ACC112 (cell line): Measurements from ENCODE around the gene KCNN3.

Experiments
- H2AFZ ChIP-seq: fragments of 200-600 bp; sonication (generic); one replicate; pipeline ENCODE4 v1.6.0; 2017; ENCODE audit warnings: antibody characterized with exemption, low read length; ENCODE audit not compliant: unreplicated experiment
- H3K27ac ChIP-seq: fragments of 200-600 bp; sonication (generic); 2 replicates; pipeline ENCODE4 v1.5.1; 2014; ENCODE audit warnings: low read depth, mild to moderate bottlenecking, antibody characterized with exemption, low read length, moderate library complexity
- H3K27me3 ChIP-seq: fragments of 200-600 bp; sonication (generic); 2 replicates; pipeline ENCODE4 v1.6.1; 2014; ENCODE audit warnings: mild to moderate bottlenecking, antibody characterized with exemption, low read length, moderate library complexity, mixed read lengths; ENCODE audit not compliant: insufficient read depth
- H3K36me3 ChIP-seq: fragments of 200-600 bp; sonication (generic); 2 replicates; pipeline ENCODE4 v1.6.1; 2016; ENCODE audit warnings: mild to moderate bottlenecking, antibody characterized with exemption, low read length, moderate library complexity, mixed read lengths; ENCODE audit not compliant: insufficient read depth
- H3K4me1 ChIP-seq: fragments of 200-600 bp; sonication (generic); one replicate; pipeline ENCODE4 v1.6.1; 2016; ENCODE audit warnings: low read length, mixed read lengths; ENCODE audit not compliant: insufficient read depth, unreplicated experiment, control insufficient read depth
- H3K4me3 ChIP-seq: fragments of 200-600 bp; sonication (generic); 2 replicates; pipeline ENCODE4 v1.5.1; 2014; ENCODE audit warnings: mild to moderate bottlenecking, low read depth, low read length
- H3K79me2 ChIP-seq: fragments of 200-600 bp; sonication (generic); one replicate; pipeline ENCODE4 v1.6.0; 2016; ENCODE audit warnings: low read length; ENCODE audit not compliant: control insufficient read depth, unreplicated experiment, insufficient read depth

The KCNN3 gene

DNA sequence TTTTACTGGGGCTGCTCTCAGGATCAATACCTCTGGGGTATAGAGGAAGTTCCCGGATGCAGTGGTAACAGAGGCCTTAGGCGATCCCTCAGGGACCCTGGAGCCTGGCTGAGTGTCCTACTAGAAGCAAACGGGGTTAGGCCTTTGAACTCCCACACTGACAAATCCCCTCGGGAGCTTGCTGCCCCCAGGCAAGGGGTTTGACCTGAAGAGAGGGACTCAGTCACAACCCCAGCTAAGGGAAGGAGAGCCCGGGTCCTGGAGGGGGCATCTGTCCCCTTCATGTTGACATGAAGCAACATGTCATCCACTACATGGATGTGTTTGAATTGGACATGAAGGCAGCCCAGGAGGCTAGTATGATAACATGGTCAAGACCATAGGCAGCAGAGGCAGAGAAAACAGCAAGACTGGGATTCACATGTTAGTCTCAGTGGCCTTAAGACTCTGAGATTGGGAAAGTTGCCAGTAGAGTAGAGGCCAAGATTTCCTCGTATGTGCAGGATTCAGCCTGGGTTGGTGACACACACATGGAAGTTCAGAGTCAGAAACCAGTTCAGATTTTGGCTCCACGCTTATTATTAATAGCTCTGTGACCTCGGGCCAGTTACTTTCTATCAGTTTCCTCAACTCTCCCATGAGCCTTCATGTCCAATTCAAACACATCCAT lies 101.5 kb downstream of the KCNN3 start:
- Histone ChIP-seq H3K27me3 (peaks cover 22% of the 10 kb centered on the region), H2AFZ (no peak overlapping the region), H3K79me2 (no peaks in the 10 kb centered on the region), H3K27ac (no peak overlapping the region), H3K4me1 (peaks cover 3% of the 10 kb centered on the region), H3K36me3 (no peaks in the 10 kb centered on the region), H3K4me3 (no peak overlapping the region)

DNA sequence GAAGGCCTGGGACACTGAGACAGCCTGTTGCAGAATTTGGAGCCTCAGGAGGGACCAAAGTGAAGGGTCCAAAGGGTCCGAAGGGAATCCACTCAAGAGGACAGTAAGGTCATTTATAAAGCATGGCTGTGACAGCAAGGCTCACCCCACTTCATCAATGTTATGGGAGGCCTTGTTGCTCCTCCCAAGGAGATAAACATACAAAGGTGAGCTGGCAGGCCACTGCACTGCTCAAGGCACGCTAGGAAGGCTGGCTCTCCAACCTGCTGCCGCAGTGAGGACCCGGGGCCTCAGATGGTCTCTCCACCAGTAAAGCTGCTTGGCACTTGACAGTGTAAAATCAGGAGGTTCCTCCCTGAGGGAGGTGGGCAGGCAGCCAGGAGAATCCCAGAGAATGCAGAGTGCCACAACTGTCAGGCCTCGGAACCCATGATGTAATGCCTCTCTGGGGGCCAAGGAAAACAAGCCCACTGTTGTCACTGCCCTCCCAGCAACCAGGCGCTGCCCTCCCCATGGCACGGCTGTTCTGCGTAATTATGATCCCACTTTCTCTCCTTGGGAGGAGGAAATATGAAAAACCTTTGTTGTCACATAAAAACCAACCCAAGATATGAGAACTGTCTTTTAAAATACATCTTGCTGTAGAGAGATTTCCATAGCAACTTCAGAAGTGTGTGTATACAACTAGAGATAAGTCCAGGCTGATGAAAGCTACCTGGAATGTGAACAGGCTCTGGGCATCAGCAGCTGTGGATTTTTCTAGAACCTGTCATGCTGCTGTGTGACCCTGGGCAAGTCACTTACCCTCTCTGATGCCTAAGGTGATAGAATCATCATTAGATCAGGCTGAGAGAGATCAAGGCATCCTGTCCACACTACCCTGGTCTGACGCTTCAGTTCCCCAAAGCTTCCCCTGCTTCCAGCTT lies 102.5 kb downstream of the KCNN3 start:
- no peak overlapping the region for H2AFZ ChIP-seq
- H3K36me3 ChIP-seq: no peaks in the 10 kb centered on the region
- peaks cover 32% of the 10 kb centered on the region for H3K27me3 ChIP-seq
- no peak overlapping the region for H3K4me3 ChIP-seq
- no peaks in the 10 kb centered on the region for H3K79me2 ChIP-seq
- H3K27ac ChIP-seq: no peak overlapping the region
- peaks cover 3% of the 10 kb centered on the region for H3K4me1 ChIP-seq

DNA sequence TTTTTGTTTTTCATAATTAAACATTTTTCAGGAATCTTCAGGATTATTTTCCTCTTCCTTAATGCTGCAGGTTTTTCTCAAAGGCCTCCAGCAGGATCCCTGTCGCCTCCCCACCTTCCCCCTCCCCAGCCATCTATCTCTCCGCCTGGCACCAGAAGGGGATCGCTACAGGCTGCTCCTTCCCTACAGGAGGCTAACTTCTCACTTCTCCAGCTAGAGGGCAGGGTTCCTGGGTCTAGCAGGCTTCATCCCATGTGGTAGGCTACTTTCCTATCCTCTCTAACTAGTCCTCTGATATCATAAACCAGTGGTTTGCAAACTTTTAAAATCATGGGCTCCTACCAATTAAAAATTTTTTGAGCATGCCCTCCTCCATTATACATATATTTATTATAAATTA lies 104.1 kb downstream of the KCNN3 start:
- Histone ChIP-seq H2AFZ (no peak overlapping the region), H3K27me3 (peaks cover 44% of the 10 kb centered on the region), H3K4me1 (peaks cover 3% of the 10 kb centered on the region), H3K79me2 (no peaks in the 10 kb centered on the region), H3K27ac (no peak overlapping the region), H3K4me3 (no peak overlapping the region), H3K36me3 (no peaks in the 10 kb centered on the region)

DNA sequence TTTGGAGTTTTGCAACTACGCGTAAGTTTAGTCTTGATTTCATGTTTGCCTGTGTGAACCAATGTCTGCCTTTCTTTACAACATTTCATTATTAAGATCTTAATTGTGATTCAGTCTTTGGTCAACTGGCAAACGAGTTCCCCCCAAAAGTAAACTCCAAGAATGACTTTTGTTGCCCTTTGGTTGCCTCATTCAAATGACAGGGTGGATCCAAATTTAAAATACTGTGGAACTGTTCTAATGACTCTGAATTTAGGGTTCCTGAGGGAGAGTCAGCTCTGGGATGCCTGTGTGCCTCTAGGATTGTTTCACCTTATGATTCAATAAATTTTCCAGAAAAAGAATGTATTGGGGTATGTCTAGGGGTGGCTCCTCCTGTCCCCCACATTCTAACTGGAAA lies 105.3 kb downstream of the KCNN3 start:
- H3K27ac ChIP-seq: no peak overlapping the region
- H3K4me1 ChIP-seq: peaks cover 3% of the 10 kb centered on the region
- H2AFZ ChIP-seq: no peak overlapping the region
- H3K79me2 ChIP-seq: no peaks in the 10 kb centered on the region
- no peaks in the 10 kb centered on the region for H3K36me3 ChIP-seq
- no peak overlapping the region for H3K4me3 ChIP-seq
- H3K27me3 ChIP-seq: peaks cover 56% of the 10 kb centered on the region

GRCh38 chr1:154764181-154764580 lies 105.9 kb downstream of the KCNN3 start:
- no peaks in the 10 kb centered on the region for H3K79me2 ChIP-seq
- H3K27me3 ChIP-seq: peaks cover 61% of the 10 kb centered on the region
- H3K27ac ChIP-seq: no peak overlapping the region
- H3K4me3 ChIP-seq: no peak overlapping the region
- H3K4me1 ChIP-seq: peaks cover 3% of the 10 kb centered on the region
- H2AFZ ChIP-seq: no peak overlapping the region
- no peaks in the 10 kb centered on the region for H3K36me3 ChIP-seq

- Histone ChIP-seq H3K27ac (no peak overlapping the region), H3K27me3 (peaks cover 61% of the 10 kb centered on the region), H3K4me3 (peak overlapping the region; percentile 61; the same call in 1 of the 2 replicates), H3K79me2 (no peaks in the 10 kb centered on the region), H3K36me3 (no peaks in the 10 kb centered on the region), H2AFZ (no peak overlapping the region), H3K4me1 (no peaks in the 10 kb centered on the region)
These were observed 109.6 kb downstream of the KCNN3 start for GRCh38 chr1:154760469-154760933.

DNA sequence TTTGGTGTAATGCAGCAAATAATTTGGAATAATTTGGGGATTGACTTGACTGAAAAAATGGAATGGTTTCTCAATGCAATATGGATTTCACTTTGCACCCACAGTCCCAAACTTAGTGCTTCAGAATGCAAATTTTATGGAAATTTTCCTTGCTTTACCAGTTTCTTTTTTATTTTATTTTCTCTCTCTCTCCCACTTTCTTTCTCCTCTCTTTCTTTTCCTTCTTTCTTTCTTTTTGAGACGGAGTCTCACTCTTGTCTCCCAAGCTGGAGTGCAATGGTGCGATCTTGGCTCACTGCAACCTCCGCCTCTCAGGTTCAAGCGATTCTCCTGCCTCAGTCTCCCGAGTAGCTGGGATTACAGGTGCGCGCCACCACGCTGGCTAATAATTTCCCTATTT lies 110.3 kb downstream of the KCNN3 start:
- Histone ChIP-seq H3K79me2 (no peaks in the 10 kb centered on the region), H3K27ac (no peak overlapping the region), H2AFZ (no peak overlapping the region), H3K4me3 (no peak overlapping the region), H3K36me3 (no peaks in the 10 kb centered on the region), H3K4me1 (no peaks in the 10 kb centered on the region), H3K27me3 (peaks cover 58% of the 10 kb centered on the region)

- Histone ChIP-seq H3K4me1 (no peaks in the 10 kb centered on the region), H3K4me3 (no peak overlapping the region), H3K27ac (no peak overlapping the region), H3K79me2 (no peaks in the 10 kb centered on the region), H2AFZ (no peak overlapping the region), H3K27me3 (peaks cover 55% of the 10 kb centered on the region), H3K36me3 (no peaks in the 10 kb centered on the region)
These were observed 110.9 kb downstream of the KCNN3 start for GRCh38 chr1:154759196-154759595.

DNA sequence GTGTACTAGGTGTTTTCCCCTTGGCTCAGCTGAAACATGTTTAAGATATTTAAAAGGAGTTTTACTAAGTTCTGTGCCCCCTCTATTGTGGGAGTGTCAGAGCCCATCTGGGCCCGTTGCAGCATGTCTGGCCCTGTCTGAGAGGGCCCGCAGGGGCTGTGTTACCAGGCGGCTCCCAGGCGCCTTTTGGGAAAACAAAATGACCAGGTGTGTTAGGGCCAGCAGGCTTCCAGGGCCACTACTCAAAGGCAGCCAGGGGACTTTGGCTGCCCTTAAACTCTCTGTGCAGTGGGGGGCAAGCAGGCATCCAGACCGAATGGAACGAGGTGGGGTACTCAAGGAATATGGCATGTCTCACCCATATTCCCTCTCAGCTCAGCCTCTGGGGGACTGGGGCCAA lies 111.7 kb downstream of the KCNN3 start:
- no peaks in the 10 kb centered on the region for H3K4me1 ChIP-seq
- no peak overlapping the region for H3K4me3 ChIP-seq
- H3K79me2 ChIP-seq: no peaks in the 10 kb centered on the region
- H3K27ac ChIP-seq: no peak overlapping the region
- H2AFZ ChIP-seq: no peak overlapping the region
- no peaks in the 10 kb centered on the region for H3K36me3 ChIP-seq
- H3K27me3 ChIP-seq: peaks cover 46% of the 10 kb centered on the region

DNA sequence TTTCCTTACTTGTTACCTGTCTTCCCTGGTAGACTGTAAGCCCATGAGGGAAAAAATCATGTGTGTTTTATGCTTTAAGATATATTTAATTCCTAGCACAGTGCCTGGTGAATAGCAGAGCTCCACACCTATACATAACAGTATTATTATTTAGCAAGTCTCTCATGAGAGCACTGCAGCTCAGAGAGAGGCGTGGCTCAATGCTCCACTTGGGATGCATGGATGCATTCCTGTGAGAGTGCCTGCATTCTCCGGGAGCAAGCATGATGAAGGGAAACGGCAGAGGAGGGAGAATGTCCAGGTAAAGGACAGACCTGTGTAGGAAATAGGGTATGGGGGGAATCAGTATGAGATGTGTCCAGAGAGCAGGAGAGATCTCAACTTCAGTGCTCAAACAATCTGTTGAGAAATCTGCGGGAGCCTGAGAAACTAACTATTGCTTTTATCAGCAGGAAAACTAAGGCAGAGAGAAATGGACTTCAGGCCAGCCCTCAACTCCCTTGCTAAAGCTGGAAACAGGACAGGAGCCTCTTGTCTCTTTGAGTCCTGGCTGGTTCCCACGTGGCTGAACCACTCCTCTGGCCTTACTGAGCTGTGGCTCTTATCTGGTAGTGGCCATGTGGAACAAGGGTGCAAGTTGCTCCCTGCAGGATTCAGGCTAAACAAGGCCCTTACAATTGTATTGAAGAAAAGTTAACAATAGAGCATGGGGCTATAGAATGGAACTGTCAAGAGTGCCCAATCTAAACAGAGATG lies 113.1 kb downstream of the KCNN3 start:
- Histone ChIP-seq H3K27ac (no peak overlapping the region), H3K4me3 (no peak overlapping the region), H2AFZ (no peak overlapping the region), H3K27me3 (peaks cover 34% of the 10 kb centered on the region), H3K79me2 (no peaks in the 10 kb centered on the region), H3K4me1 (peaks cover 3% of the 10 kb centered on the region), H3K36me3 (no peaks in the 10 kb centered on the region)
